Activated CD4-positive, alpha-beta T cell treated with anti-CD3 and anti-CD28 coated beads, Interleukin-2, amount 10 ng/mL, durations not matched to agents 7 days and 5 days (primary cell): Measurements from ENCODE around the gene HTR7. TPM values are rescaled to one million over a fixed set of nuclear protein-coding genes. Genes with fewer than 3 reads are reported as not detected.
"Not testable (repeated sequence)": the region's sequence is repeated elsewhere in the genome, so short reads cannot be mapped to it uniquely, and the experiment has no call there.

Source experiments
- CTCF ChIA-PET: fragments of 350-600 bp; sonication (Branson Sonifier 250); formaldehyde crosslinking; loops from one replicate; lab custom pipeline; 2021; ENCODE audit warnings: antibody characterized with exemption; lab: Charles Lee
- POLR2A ChIA-PET: fragments of 350-600 bp; sonication (Branson Sonifier 250); formaldehyde crosslinking; loops from one replicate; lab custom pipeline; 2021; ENCODE audit warnings: antibody characterized with exemption; lab: Charles Lee
- DNase-seq: peaks from one replicate; pipeline ENCODE4 v3.0.0-alpha.2; 2020
- H3K27ac Mint-ChIP-seq: one replicate; pipeline ENCODE4 v1.8.0; 2021; ENCODE audit warnings: mild to moderate bottlenecking, moderate library complexity, mixed read lengths
- H3K27me3 Mint-ChIP-seq: one replicate; pipeline ENCODE4 v1.8.0; 2021; ENCODE audit warnings: mixed read lengths
- H3K36me3 Mint-ChIP-seq: one replicate; pipeline ENCODE4 v1.8.0; 2021; ENCODE audit warnings: low read depth, mixed read lengths
- H3K4me1 Mint-ChIP-seq: one replicate; pipeline ENCODE4 v1.8.0; 2021; ENCODE audit warnings: mixed read lengths
- H3K4me3 Mint-ChIP-seq: one replicate; pipeline ENCODE4 v1.8.0; 2021; ENCODE audit warnings: mild to moderate bottlenecking, moderate library complexity, mixed read lengths
- H3K9me3 Mint-ChIP-seq: one replicate; pipeline ENCODE4 v1.8.0; 2021; ENCODE audit warnings: mixed read lengths
- total RNA-seq, 2 experiments: library from RNA; stranded (reverse); gene quantifications; one replicate each; pipeline ENCODE4 v1.2.3, GENCODE V29; 2021

The HTR7 gene
- total RNA-seq = not detected

GRCh38 chr10:90857635-90858460 lies at the start of gene HTR7:
TSS of gene HTR7 (minus strand) at chr10:90858039. CDS start at chr10:90857671, 368 bp downstream.
- Mint-ChIP-seq H3K27me3 (peaks cover 74% of the 10 kb centered on the region), H3K4me3 (peak within 1 kb of the TSS; percentile 77), H3K27ac (no peak within 1 kb of the TSS), H3K36me3 (no peaks in the 10 kb centered on the region), H3K9me3 (no peaks in the 10 kb centered on the region), H3K4me1 (peaks cover 11% of the 10 kb centered on the region)
- DNase-seq = peak; percentile 43
- POLR2A ChIA-PET = no interaction called here
- CTCF ChIA-PET = interaction anchor here (0.9 to 1.4 kb wide), 2 partner anchors 14 to 113 kb away, joined by 3 to 4 read pairs; partner anchors contain the start of gene RPP30

- Mint-ChIP-seq H3K4me1 (peaks cover 9% of the 10 kb centered on the region), H3K36me3 (peaks cover 20% of the 10 kb centered on the region), H3K9me3 (no peaks in the 10 kb centered on the region), H3K27me3 (no peaks in the 10 kb centered on the region), H3K27ac (no peak overlapping the region), H3K4me3 (no peak overlapping the region)
- CTCF ChIA-PET = no interaction called here
- POLR2A ChIA-PET = no interaction called here
- no peak for DNase-seq
Observed at GRCh38 chr10:90906596-90906995, 48.8 kb upstream of the HTR7 start.

GRCh38 chr10:90905925-90906324 lies 48.1 kb upstream of the HTR7 start:
- Mint-ChIP-seq H3K36me3 (peaks cover 22% of the 10 kb centered on the region), H3K27ac (no peak overlapping the region), H3K9me3 (no peaks in the 10 kb centered on the region), H3K4me3 (no peak overlapping the region), H3K27me3 (no peaks in the 10 kb centered on the region), H3K4me1 (peaks cover 8% of the 10 kb centered on the region)
- no peak for DNase-seq
- CTCF ChIA-PET = no interaction called here
- POLR2A ChIA-PET = no interaction called here

GRCh38 chr10:90896916-90897315 lies 39.1 kb upstream of the HTR7 start:
- Mint-ChIP-seq H3K27ac (peak overlapping the region; percentile 77), H3K4me3 (peak overlapping the region; percentile 11), H3K36me3 (peaks cover 52% of the 10 kb centered on the region), H3K4me1 (peaks cover 17% of the 10 kb centered on the region)
- H3K9me3 Mint-ChIP-seq, POLR2A ChIA-PET, DNase-seq, H3K27me3 Mint-ChIP-seq: not testable (repeated sequence)
- CTCF ChIA-PET = interaction anchor here (1.2 kb wide), 1 partner anchor 25 kb away, joined by 3 read pairs; the partner anchor contains the start of gene RPP30

GRCh38 chr10:90893190-90893589 lies 35.4 kb upstream of the HTR7 start:
- CTCF ChIA-PET = interaction anchor here (1.1 to 1.6 kb wide), 3 partner anchors 18 to 24 kb away, joined by 3 read pairs; partner anchors contain the start of gene RPP30
- no peak overlapping the region for H3K27ac Mint-ChIP-seq
- H3K9me3 Mint-ChIP-seq = no peaks in the 10 kb centered on the region
- peaks cover 19% of the 10 kb centered on the region for H3K4me1 Mint-ChIP-seq
- H3K36me3 Mint-ChIP-seq = peaks cover 58% of the 10 kb centered on the region
- POLR2A ChIA-PET = no interaction called here
- no peak for DNase-seq
- H3K4me3 Mint-ChIP-seq = no peak overlapping the region
- no peaks in the 10 kb centered on the region for H3K27me3 Mint-ChIP-seq

GRCh38 chr10:90890347-90890746 lies 32.5 kb upstream of the HTR7 start:
- ChIA-PET POLR2A (no interaction called here), CTCF (no interaction called here)
- Mint-ChIP-seq H3K4me1 (peaks cover 5% of the 10 kb centered on the region), H3K27me3 (no peaks in the 10 kb centered on the region), H3K4me3 (no peak overlapping the region), H3K27ac (no peak overlapping the region), H3K36me3 (peaks cover 54% of the 10 kb centered on the region), H3K9me3 (no peaks in the 10 kb centered on the region)
- no peak for DNase-seq

GRCh38 chr10:90889636-90890035 lies 31.8 kb upstream of the HTR7 start:
- H3K36me3 Mint-ChIP-seq = peaks cover 52% of the 10 kb centered on the region
- POLR2A ChIA-PET = no interaction called here

GRCh38 chr10:90888387-90888786 lies 30.5 kb upstream of the HTR7 start:
- no peak overlapping the region for H3K4me3 Mint-ChIP-seq
- H3K27me3 Mint-ChIP-seq = no peaks in the 10 kb centered on the region
- ChIA-PET POLR2A (no interaction called here), CTCF (interaction anchor here (0.8 kb wide), 1 partner anchor 18 kb away, joined by 3 read pairs; no protein-coding TSS in a partner anchor)
- no peak overlapping the region for H3K27ac Mint-ChIP-seq
- H3K4me1 Mint-ChIP-seq = peaks cover 5% of the 10 kb centered on the region
- H3K36me3 Mint-ChIP-seq = peaks cover 49% of the 10 kb centered on the region
- no peak for DNase-seq
- no peaks in the 10 kb centered on the region for H3K9me3 Mint-ChIP-seq

More at GRCh38 chr10:90889636-90890035, 31.8 kb upstream of the HTR7 start:
- CTCF ChIA-PET = interaction anchor here (0.6 to 0.8 kb wide), 2 partner anchors 10 to 22 kb away, joined by 3 to 7 read pairs; no protein-coding TSS in a partner anchor
- Mint-ChIP-seq H3K4me1 (peaks cover 5% of the 10 kb centered on the region), H3K27me3 (no peaks in the 10 kb centered on the region), H3K4me3 (no peak overlapping the region), H3K9me3 (no peaks in the 10 kb centered on the region), H3K27ac (no peak overlapping the region)
- DNase-seq = no peak

- peaks cover 44% of the 10 kb centered on the region for H3K36me3 Mint-ChIP-seq
- ChIA-PET CTCF (interaction anchor here (1.2 kb wide), 1 partner anchor 69 kb away, joined by 3 read pairs; no protein-coding TSS in a partner anchor), POLR2A (no interaction called here)
- DNase-seq = no peak
- no peaks in the 10 kb centered on the region for H3K9me3 Mint-ChIP-seq
- H3K4me1 Mint-ChIP-seq = peaks cover 4% of the 10 kb centered on the region
- H3K27me3 Mint-ChIP-seq = no peaks in the 10 kb centered on the region
- no peak overlapping the region for H3K4me3 Mint-ChIP-seq
- no peak overlapping the region for H3K27ac Mint-ChIP-seq
Observed at GRCh38 chr10:90887555-90887954, 29.7 kb upstream of the HTR7 start.

GRCh38 chr10:90885176-90885575 lies 27.3 kb upstream of the HTR7 start:
- Mint-ChIP-seq H3K4me1 (peaks cover under 1% of the 10 kb centered on the region), H3K4me3 (no peak overlapping the region), H3K27me3 (no peaks in the 10 kb centered on the region), H3K9me3 (no peaks in the 10 kb centered on the region), H3K27ac (no peak overlapping the region), H3K36me3 (peaks cover 35% of the 10 kb centered on the region)
- DNase-seq = no peak
- ChIA-PET POLR2A (no interaction called here), CTCF (no interaction called here)

GRCh38 chr10:90884431-90884830 lies 26.6 kb upstream of the HTR7 start:
- Mint-ChIP-seq H3K4me1 (peaks cover 3% of the 10 kb centered on the region), H3K27ac (no peak overlapping the region), H3K27me3 (no peaks in the 10 kb centered on the region), H3K9me3 (no peaks in the 10 kb centered on the region), H3K4me3 (no peak overlapping the region), H3K36me3 (peaks cover 34% of the 10 kb centered on the region)
- CTCF ChIA-PET = interaction anchor here (1.0 kb wide), 1 partner anchor 278 kb away, joined by 3 read pairs; no protein-coding TSS in a partner anchor
- DNase-seq = no peak
- POLR2A ChIA-PET = no interaction called here

- peaks cover 31% of the 10 kb centered on the region for H3K36me3 Mint-ChIP-seq
- H3K27me3 Mint-ChIP-seq, DNase-seq, POLR2A ChIA-PET, H3K4me3 Mint-ChIP-seq, H3K4me1 Mint-ChIP-seq, H3K27ac Mint-ChIP-seq, H3K9me3 Mint-ChIP-seq: not testable (repeated sequence)
- CTCF ChIA-PET = interaction anchor here (0.6 to 1.6 kb wide), 8 partner anchors 10 to 1042 kb away, joined by 3 to 7 read pairs (median 4); no protein-coding TSS in a partner anchor
Observed at GRCh38 chr10:90880059-90880719, 22.4 kb upstream of the HTR7 start.

GRCh38 chr10:90879062-90879461 lies 21.2 kb upstream of the HTR7 start:
- CTCF ChIA-PET = interaction anchor here (0.7 to 1.6 kb wide), 8 partner anchors 11 to 1045 kb away, joined by 3 to 7 read pairs (median 3); partner anchors contain the start of gene BTAF1
- Mint-ChIP-seq H3K4me1 (peaks cover 8% of the 10 kb centered on the region), H3K27ac (no peak overlapping the region), H3K36me3 (peaks cover 31% of the 10 kb centered on the region), H3K27me3 (no peaks in the 10 kb centered on the region), H3K4me3 (no peak overlapping the region), H3K9me3 (no peaks in the 10 kb centered on the region)
- no peak for DNase-seq
- POLR2A ChIA-PET = no interaction called here
